Body of pancreas (tissue), 4 donors: ENCODE measurements around the gene SP1. TPM values are rescaled to one million over a fixed set of nuclear protein-coding genes. Genes with fewer than 3 reads are reported as not detected.

Experiments
- ATAC-seq: fragments of 150-250 bp; one replicate; pipeline ENCODE4 v1.9.1; 2016
- DNase-seq, 4 donors: peaks; one replicate each; pipeline ENCODE4 v3.0.0-alpha.2; 2019
- H3K27ac ChIP-seq, 4 donors: fragments of 200-600 bp; sonication (generic); 1 replicate in 3 of 4; 2 replicates in 1 of 4; pipeline versions ENCODE4 v1.5.1 to v1.6.1; 2016 to 2019; ENCODE audit warnings: mild to moderate bottlenecking in 1 of 4, mixed read lengths in 1 of 4, moderate library complexity in 1 of 4
- H3K27me3 ChIP-seq, 2 donors: fragments of 200-600 bp; sonication (generic); one replicate each; pipeline ENCODE4 v1.6.0; 2016; ENCODE audit warnings: mild to moderate bottlenecking in 1 of 2
- H3K36me3 ChIP-seq, 2 donors: fragments of 200-600 bp; sonication (generic); replicated peaks in 1 of 2; 2 replicates each; pipeline ENCODE4 v1.5.1; 2016; ENCODE audit warnings: low read depth in 2 of 2; ENCODE audit not compliant: insufficient read depth in 1 of 2
- H3K4me1 ChIP-seq: fragments of 200-600 bp; sonication (generic); one replicate; pipeline ENCODE4 v1.6.0; 2016
- H3K4me3 ChIP-seq, 2 donors: fragments of 200-600 bp; sonication (generic); 1 replicate in 1 of 2; 2 replicates in 1 of 2; pipeline ENCODE4 v1.5.1; 2016 to 2019
- H3K9me3 ChIP-seq, 3 donors: fragments of 200-600 bp; sonication (generic); 1 replicate in 2 of 3; 2 replicates in 1 of 3; pipeline ENCODE4 v1.5.1; 2016
- CTCF ChIP-seq, 7 experiments: fragments of 450-650 bp in 4 of 7; fragments of 200-600 bp in 3 of 7; sonication (generic) in 3 of 7; IDR thresholded peaks; one replicate each; pipeline ENCODE4 v1.5.1; 2016 to 2019; ENCODE audit warnings: antibody characterized with exemption in 7 of 7
- POLR2A ChIP-seq, 3 donors: fragments of 450-650 bp; IDR thresholded peaks; one replicate each; pipeline ENCODE4 v1.6.1; 2016; ENCODE audit warnings: antibody characterized with exemption in 3 of 3, mild to moderate bottlenecking in 2 of 3
- WGBS, 2 donors: methylation state at CpG; one replicate each; pipeline ENCODE4 v1.1.5; 2017; 5-methylcytosine and 5-hydroxymethylcytosine counted together
- intact Hi-C: fragments of 100-400 bp; cut with DNase I; formaldehyde crosslinking; loops from one replicate; pipeline ENCODE4 v1.15.1; 2023
- total RNA-seq, 2 donors: library from RNA; depleted of rRNA; stranded (reverse); fragments of >200 nt; gene quantifications; one replicate each; pipeline ENCODE4 v1.1.0, GENCODE V29; 2016

The SP1 gene
- total RNA-seq, 2 donors from 2014 or later, result 16.8 to 24.6 TPM

GRCh38 chr12:53376747-53377146 is 3.2 kb upstream of the SP1 start:
- WGBS, 2 donors, result 73 to 79% methylated on average over 2 of the region's 2 CpGs

GRCh38 chr12:53378222-53378621 is 1.8 kb upstream of the SP1 start:
- intact Hi-C loops, result no loop called here
- Histone ChIP-seq H3K4me1 (peaks cover 40% of the 10 kb centered on the region), H3K27me3 (no peaks in the 10 kb centered on the region), H3K36me3 (peaks cover 0 to 2% of the 10 kb centered on the region in 2 donors), H3K27ac (peak overlapping the region; percentile 90 to 97 (median 94)), H3K4me3 (no peak overlapping the region), H3K9me3 (no peaks in the 10 kb centered on the region)
- no peak for TF ChIP-seq POLR2A (IDR thresholded peaks at IDR 0.05)
- no peak for TF ChIP-seq CTCF (IDR thresholded peaks at IDR 0.05)
- no peak for DNase-seq
- 95 to 98% methylated on average over 12 of the region's 12 CpGs for WGBS, 2 donors
- no peak for ATAC-seq

More at GRCh38 chr12:53376747-53377146, 3.2 kb upstream of the SP1 start:
- no peaks in the 10 kb centered on the region for H3K27me3 ChIP-seq
- ATAC-seq (no peak), DNase-seq (no peak)
- H3K27ac ChIP-seq, result no peak overlapping the region
- intact Hi-C loops, result no loop called here
- TF ChIP-seq POLR2A (IDR thresholded peaks at IDR 0.05), result no peak
- no peak for TF ChIP-seq CTCF (IDR thresholded peaks at IDR 0.05)
- no peaks in the 10 kb centered on the region for H3K36me3 ChIP-seq
- H3K4me1 ChIP-seq, result peaks cover 36% of the 10 kb centered on the region
- H3K9me3 ChIP-seq, result no peaks in the 10 kb centered on the region
- H3K4me3 ChIP-seq, result no peak overlapping the region

GRCh38 chr12:53378724-53379388 is 1.1 kb upstream of the SP1 start:
- intact Hi-C loops, result no loop called here
- Histone ChIP-seq H3K4me3 (no peak overlapping the region), H3K9me3 (no peaks in the 10 kb centered on the region), H3K27ac (peak overlapping the region; percentile 90 to 97 (median 94)), H3K4me1 (peaks cover 40% of the 10 kb centered on the region), H3K27me3 (no peaks in the 10 kb centered on the region), H3K36me3 (peaks cover 0 to 4% of the 10 kb centered on the region in 2 donors)
- WGBS, 2 donors, result 9 to 11% methylated on average over 15 to 23 of the region's 23 CpGs
- TF ChIP-seq POLR2A (IDR thresholded peaks at IDR 0.05) (peak in 1 of 3 donors; percentile 63), CTCF (IDR thresholded peaks at IDR 0.05) (no peak)
- DNase-seq, result peak in 2 of 4 donors; percentile 39 to 48
- ATAC-seq, result no peak

- H3K36me3 ChIP-seq, result peaks cover 0 to 4% of the 10 kb centered on the region in 2 donors
- TF ChIP-seq POLR2A (IDR thresholded peaks at IDR 0.05), result peak in 2 of 3 donors; percentile 92 to 94
- peak in 1 of 7 experiments; percentile 21 for TF ChIP-seq CTCF (IDR thresholded peaks at IDR 0.05)
- intact Hi-C loops, result no loop called here
- H3K4me1 ChIP-seq, result peaks cover 47% of the 10 kb centered on the region
- 0 to 1% methylated on average over 27 to 29 of the region's 29 CpGs for WGBS, 2 donors
- no peaks in the 10 kb centered on the region for H3K27me3 ChIP-seq
- no peak overlapping the region for H3K4me3 ChIP-seq
- DNase-seq, result peak; percentile 99 to 100 (median 100)
- H3K27ac ChIP-seq, result peak overlapping the region; percentile 96 to 99 (median 98)
- no peaks in the 10 kb centered on the region for H3K9me3 ChIP-seq
- peak; percentile 81 for ATAC-seq
Observed at GRCh38 chr12:53379389-53380103, 430 bp upstream of the SP1 start.
